Loucy (cell line): ENCODE measurements around the gene LYPD1.

Experiments used
- EZH2phosphoT487 ChIP-seq: fragments of 200-600 bp; IDR thresholded peaks from 2 replicates; pipeline ENCODE4 v1.6.1; 2018; ENCODE audit warnings: antibody characterized with exemption, mild to moderate bottlenecking, moderate library complexity, borderline replicate concordance
- TF ChIP-seq, protein P1 (sequence below): fragments of 200-600 bp; sonication (generic); conservative IDR thresholded peaks from 2 replicates; pipeline ENCODE4 v1.5.1; 2014; ENCODE audit warnings: mild to moderate bottlenecking, antibody characterized with exemption, low read length

DNA sequence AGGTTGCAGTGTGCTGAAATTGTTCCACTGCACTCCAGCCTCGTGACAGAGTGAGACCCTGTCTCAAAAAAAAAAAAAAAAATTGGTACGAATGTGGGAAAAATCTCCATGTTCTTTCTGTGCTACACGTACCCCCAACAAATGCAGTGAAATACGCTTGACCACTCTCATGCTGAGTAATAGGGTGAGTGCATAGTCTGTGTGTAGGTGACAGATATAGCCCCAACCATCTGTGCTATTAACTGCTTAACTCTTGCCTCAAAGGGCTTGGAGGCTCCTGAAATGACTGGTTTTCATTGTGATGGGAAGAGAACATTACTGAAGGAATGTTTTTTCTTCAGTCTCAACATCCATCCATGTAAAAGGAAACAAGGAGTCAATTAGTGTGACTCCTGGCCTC is 15.7 kb downstream of the LYPD1 start:
- TF ChIP-seq, protein P1, sequence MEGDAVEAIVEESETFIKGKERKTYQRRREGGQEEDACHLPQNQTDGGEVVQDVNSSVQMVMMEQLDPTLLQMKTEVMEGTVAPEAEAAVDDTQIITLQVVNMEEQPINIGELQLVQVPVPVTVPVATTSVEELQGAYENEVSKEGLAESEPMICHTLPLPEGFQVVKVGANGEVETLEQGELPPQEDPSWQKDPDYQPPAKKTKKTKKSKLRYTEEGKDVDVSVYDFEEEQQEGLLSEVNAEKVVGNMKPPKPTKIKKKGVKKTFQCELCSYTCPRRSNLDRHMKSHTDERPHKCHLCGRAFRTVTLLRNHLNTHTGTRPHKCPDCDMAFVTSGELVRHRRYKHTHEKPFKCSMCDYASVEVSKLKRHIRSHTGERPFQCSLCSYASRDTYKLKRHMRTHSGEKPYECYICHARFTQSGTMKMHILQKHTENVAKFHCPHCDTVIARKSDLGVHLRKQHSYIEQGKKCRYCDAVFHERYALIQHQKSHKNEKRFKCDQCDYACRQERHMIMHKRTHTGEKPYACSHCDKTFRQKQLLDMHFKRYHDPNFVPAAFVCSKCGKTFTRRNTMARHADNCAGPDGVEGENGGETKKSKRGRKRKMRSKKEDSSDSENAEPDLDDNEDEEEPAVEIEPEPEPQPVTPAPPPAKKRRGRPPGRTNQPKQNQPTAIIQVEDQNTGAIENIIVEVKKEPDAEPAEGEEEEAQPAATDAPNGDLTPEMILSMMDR = no peak
- no peak for TF ChIP-seq EZH2phosphoT487
